Lung microvascular endothelial cell (primary cell): Measurements from ENCODE around the gene UGT1A5. TPM values are rescaled to one million over a fixed set of nuclear protein-coding genes. Genes with fewer than 3 reads are reported as not detected.

Experiments used
- DNase-seq, 2 donors: peaks; one replicate each; pipeline versions ENCODE4 v3.0.0 to v3.0.0-alpha.2; 2010; ENCODE audit warnings: low read depth in 2 of 2
- total RNA-seq: library from RNA; depleted of rRNA; stranded (reverse); fragments of >200 nt; gene quantifications from 2 replicates; pipeline ENCODE4 v1.2.1, GENCODE V29; 2014

UGT1A5 gene
- total RNA-seq, 1 donor from 2014 or later, result not detected

DNA sequence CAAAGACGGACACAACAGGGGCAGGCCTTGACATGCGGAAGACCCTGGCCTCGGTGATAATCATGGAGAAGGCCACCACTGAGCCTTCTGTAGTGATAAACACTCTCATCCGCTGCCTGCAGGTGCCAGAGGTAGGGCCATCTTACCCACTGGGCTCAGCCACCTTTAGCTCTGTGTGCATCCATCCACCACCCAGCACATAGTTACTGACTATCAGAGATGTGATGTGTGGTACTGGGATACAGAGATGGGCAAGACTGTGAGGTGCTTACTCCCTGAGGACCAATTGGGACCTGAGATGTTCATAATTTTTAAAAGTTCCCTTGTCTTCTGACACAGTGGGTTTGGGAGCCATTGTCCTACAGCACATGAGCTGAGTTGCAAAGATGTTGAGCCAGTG lies 67.0 kb downstream of the UGT1A5 start:
- DNase-seq, result no peak

DNA sequence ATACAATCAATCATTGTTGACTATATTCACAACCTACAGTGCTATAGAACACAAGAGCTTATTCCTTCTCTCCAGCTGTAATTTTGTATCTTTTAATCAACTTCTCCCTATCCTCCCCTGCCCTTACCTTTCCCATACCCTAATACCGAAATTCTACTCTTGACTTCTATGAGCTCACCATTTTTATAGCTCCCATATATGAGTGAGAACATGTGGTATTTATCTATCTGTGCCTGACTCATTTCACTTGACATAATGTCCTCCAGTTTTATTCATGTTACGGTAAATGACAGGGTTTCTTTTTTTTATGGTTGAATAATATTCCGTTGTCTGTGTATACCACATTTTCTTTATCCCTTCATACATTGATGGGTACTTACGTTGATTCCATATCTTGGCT lies 68.1 kb downstream of the UGT1A5 start:
- no peak for DNase-seq

DNA sequence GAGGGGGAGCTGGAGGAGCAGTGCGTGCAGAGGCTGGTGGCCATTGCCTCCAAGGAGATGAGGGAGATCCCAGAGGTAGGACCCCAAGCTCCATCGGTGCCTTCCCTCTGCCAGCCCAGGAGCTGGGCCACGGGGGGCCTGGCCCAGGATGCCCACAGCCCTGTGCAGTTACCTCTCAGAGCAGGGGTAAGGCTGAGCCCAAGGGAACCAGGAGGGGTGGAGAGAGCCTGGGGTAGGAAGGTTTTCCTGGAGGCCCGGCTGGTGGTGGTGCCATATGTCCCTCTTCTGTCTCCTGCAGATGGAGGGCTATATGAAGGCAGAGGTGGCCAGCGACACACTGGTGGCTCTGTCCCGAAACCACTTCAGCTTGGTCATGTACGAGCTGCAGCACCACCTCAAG lies 76.8 kb downstream of the UGT1A5 start:
- DNase-seq, result no peak

DNA sequence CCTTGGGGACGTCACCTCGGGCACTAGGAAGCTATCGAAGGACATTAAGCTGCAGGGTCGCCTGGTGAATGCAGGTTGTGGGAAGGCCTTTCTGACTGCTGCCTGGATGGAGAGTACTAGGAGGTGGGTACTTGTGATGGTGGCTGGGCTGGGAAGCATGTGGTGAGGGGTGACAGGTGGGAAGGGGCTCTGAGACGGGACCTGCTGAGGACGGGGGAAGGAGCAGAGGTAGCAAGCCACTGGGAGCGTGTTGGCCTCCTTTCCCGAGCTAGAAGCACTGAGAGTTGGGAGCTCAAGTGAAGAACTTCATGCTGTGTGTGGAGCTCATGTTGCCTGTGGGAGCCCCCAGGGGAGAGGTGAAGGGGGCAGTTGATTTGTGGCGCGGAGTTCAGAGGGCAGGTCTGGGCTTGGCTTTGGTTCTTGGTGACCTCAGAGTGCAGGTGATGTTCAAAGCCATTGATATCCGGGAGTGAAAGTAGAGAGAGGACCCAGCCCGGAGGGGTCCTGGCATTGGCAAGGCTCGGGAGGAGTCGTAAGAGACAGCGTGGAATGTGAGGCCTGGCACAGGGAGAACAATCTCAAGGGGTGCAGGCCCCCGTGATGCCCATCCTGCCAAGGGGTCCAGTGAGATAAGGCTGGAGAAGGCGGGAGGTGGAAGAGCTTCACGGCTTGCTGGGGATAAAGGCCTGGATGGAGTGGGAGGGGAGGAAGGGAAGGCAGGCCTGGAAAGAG lies 78.6 kb downstream of the UGT1A5 start:
- no peak for DNase-seq

DNA sequence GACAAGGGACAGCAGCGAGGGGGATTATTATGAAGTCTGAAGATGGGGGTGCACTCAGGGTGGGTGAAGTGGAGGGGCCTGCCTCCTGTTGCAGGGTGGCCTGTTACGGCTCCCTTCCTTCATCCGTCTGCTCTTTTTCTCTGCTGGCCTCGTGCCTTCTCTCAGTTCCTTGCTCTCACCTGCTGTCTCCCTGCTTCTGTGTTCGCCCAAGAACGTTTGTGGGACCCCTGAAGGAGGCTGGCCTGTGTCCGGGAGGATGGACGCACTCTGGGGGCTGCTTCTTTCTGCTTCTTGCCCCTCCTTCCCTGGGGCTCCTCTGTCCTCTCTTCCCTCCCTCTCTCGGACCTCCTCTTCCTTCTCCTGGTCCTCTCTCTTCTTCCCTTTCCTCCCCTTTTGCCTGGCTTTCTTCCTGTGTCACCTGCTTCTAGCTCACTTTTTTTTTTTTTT lies 79.2 kb downstream of the UGT1A5 start:
- DNase-seq, result no peak

DNA sequence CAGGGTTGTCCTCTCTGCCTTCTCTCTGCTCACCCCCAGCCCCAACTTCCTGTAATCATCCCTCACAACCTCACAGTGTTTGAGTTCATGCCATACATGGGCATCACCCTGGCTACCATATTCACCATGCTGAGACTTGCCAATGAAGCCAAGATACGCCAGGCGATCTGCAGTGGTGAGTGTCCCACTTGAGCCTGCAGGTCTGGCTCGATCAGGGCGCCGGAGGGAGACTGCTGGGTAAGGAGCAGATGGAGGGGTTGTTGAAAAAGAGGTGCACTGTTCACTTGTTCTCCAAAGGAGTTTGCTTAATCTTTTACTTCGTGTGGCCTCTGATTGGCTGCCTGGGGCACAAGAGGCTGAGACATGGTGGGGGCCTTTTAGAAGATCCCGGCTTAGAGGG lies 80.0 kb downstream of the UGT1A5 start:
- DNase-seq, result no peak

DNA sequence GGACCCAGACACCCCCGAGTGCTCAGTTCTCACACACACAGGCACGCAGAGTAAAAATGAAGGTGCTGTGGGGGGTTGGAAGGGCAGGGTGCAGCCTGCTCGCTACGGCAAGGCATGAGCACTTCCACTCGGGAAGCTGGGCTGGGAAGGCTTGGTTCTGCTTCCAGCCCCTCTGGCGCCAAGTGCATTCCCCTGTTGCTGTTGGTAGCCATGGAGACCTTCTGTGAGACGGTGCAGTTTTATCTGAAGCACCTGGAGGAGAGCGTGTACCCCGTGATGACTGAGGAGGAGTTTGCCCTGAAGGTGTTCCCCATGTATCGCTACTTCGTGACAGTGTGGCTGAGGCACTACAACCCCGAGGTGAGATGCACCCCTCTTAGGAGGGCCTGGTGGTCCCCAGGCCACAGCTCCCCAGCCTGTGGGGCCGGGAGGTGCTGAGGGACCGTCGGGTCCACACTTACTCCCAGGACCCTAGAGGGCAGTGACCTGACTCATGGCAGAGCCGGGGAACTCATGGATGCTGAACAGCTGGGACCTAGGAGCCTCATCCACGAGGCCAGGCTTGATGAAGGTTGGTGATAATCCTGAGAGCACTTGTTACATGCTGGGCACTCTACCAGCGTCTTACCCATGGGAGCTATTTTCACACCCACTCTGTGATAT lies 80.9 kb downstream of the UGT1A5 start:
- DNase-seq, result no peak

DNA sequence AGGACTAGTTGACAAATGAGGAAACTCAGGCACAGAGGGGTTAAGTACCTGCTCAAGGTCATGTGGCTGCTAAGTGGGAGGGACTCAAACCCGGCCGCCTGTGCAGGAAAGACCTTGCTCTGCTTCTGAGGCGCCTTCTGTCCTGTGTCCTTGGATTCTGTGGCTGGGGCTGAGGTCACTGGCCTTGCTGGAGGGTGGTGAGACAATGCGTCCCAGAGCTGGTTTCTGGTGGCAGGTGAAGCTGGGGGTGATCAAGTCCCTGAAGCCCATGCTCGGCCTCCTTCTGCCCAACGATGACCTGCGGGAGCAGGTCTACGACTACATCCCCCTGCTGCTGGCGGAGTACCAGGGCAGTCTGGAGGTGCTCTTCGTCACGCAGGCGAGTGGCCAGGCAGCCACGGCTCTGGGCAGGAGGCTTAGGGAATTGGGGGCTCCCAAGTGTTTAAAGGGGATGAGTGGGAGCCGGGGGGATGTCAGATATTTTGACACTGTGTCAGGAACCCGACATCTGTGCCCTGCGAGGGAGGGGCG lies 81.5 kb downstream of the UGT1A5 start:
- no peak for DNase-seq

DNA sequence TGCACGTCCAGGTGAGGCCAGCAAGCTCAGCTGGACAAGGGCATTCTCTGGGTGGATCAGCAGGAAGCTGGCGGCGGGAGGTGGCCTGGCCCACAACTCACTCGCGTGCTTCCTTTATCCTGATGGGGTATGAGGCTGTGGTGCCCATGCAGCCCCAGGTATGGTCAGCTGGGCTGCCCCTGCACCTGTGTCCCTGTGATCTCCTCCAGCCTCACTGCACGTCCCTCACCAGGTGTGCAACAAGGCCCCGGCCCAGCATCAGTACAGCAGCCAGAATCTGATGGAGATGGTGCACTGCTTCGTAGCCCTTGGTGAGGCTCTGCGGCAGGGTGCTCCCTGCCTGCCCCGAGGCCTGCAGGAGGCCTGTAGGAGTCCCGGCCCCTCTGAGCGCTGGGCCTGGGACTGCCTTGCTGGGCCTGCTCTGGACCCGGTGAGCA lies 83.0 kb downstream of the UGT1A5 start:
- DNase-seq, result no peak

DNA sequence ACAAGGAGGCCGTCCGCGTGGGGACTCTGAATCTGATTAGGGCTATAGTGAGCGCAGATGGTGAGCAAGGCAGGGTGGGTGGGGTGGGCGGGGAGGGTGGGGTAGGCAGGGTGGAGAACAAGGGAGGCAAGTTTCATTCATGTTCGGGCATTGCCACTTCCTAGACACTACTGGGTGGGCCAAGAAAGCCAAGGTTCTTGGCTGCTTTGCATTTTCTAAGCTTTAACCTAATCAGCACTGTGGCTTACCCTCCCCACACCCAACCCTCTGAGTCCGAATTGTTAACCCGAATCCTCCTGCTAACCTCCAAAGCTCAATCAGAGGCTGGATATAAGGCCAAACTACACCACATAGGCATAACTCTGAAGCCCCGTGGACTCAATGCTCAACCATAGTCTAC lies 83.5 kb downstream of the UGT1A5 start:
- DNase-seq, result no peak

DNA sequence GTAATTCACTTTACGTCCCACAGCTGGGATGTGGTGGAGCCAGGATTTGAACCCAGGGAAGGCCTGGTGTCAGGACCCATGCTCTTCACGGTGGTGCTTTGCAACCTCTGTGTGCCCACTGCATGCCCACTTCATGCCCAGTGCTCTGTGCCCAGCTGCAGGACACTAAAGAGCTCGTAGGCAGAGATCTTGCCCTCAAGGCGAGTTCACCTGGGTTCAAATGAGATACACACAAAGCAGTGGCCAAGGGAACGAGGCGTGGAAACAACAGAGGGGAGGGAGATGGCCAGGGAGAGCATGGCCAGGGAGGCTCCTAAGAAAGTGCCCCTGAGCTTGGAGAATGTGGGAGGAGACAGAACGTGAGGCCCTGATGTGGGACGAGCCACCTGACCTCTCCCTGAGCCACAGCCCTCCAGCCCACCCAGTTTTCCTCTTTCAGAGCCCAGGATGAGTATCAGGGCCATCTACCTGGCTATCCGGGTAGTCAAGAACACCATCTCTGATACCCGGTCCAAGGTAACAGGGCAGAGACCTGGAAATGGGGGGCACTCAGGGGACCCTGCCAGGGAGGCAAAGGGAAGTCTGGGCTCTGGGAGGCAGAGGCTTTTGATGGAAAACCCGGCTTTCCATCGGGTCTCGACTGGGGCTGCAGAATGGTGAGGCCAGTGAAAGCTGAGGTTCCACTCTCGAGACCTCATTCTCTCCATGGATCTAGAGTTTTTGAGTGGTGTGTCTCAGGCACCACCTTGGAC lies 85.8 kb downstream of the UGT1A5 start:
- no peak for DNase-seq

DNA sequence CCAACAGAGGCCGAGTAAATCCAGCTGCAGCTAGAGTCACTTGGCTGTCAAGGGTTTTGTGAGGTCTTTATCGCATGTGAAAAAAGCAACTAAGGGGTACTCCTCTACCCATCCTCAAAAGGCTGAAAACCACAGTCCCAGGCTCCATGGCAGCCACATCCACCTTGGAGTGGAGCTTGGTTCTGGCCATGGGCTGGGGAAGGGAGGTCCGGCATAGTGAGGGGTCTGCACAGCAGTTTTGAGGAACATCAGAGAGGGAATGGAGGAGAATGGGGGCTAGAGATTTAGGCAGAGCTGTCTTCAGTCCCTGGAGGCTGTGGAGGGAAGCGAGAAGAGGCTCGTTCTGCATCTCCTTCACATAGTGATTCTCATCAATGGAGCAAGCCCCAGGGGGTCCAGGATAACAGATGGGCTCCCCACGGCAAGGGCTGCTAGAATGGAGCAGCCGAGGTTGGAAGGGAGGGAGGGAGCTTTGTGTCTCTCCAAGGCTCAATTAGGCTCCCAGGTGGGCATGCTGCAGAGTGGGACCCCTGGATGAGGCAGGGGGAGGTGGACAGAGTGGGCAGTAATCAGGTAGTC lies 86.5 kb downstream of the UGT1A5 start:
- DNase-seq, result no peak

DNA sequence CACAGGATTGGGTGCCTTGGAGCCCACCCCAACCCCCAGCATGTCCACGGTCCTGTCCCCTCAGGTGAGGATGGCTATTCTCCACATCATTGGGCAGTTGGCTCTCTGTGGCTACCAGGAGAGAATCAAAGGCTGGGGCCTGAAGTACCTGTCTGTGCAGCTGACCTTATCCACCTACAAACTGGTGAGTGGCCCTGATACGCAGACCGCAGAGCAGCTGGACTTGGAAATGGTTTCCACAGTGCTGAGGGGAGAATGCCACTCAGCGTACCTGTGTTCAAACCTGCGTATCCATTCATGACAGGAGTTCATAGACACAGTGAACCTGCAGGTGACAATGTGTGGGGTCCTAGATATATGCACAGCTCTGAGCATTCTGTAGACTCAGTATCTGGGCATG lies 87.0 kb downstream of the UGT1A5 start:
- no peak for DNase-seq

DNA sequence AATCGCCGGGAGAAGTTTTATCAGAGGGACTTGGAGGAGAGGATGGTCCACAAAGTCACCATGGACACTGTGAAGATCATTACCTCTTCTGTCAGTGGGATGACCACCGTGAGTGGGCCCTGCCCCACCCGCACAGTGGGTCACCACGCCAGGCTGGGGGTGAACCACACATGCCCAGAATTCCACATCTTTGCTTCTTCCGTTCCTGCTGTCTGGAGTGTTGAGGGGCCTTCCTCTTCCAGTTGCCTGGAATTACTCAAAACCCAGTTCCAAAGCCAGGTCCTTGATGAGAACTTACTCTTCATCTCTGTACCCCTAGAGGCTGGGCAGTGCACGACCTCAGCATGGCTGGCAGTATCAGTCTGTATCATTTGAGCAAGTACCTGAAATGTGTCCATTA lies 87.5 kb downstream of the UGT1A5 start:
- no peak for DNase-seq

DNA sequence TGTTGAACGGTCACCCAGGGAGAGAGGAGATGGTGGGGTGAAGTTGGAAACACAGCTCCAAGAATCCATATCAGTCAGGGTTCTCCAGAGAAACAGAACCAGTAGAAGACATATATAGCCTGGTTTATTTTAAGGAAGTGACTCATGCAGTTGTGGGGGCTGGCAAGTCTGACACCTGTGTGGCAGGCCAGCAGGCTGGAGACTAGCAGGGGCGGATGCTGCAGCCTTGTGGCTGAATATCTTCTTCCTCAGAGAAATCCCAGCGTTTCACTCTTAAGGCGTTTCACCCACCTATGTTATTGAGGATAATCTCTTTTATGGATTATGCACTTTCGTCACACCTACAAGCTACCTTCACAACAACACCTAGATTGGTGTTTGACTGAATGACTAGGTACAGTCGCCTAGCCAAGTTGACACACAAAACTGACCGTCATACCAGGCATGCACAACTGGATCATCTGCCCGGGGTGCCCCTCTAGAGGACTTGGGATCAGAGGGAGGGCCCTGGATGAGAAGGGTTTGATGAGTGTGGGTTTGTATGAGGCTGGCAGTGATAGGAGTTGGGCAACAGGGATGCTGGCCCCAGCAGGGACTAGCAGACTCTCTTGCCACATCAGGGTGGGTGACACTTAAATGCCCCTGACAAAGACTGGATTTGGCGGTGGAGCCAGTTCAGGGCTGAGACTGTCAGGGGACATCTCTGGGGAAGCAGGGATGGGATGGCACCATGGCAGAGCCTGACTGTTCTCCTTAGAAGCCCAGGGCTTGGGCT lies 88.8 kb downstream of the UGT1A5 start:
- no peak for DNase-seq

DNA sequence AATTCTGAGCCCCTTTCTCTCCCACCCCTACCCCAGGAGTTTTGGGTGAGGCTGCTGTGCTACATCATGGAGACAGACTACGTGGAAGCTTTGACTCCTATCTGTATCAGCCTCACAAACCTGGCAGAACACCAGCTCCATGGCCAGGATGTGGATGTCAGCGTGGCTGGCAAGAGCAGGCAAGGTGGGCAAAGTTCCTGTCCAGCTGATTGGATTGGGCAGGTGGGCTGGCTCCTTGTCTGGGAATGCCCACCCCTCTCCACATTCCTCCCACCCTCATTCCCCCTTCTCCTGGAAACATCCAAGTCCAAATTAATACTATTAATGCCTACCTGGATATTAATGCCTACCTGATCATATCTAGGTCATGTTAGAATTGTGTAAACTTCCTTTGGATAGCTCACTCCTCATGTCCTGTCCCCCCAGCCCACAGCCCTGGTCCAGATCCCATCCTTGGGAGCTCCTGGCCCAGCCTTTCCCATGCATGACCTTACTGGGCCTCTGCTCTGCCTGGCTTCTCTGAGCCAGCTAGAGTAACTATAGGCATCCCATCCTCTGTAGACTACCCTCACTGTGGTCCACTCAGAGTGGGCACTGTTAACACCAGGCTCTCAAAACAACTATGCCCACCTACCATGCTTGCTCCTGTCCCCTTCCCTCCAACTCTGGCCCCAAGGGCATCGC lies 89.6 kb downstream of the UGT1A5 start:
- DNase-seq, result no peak

DNA sequence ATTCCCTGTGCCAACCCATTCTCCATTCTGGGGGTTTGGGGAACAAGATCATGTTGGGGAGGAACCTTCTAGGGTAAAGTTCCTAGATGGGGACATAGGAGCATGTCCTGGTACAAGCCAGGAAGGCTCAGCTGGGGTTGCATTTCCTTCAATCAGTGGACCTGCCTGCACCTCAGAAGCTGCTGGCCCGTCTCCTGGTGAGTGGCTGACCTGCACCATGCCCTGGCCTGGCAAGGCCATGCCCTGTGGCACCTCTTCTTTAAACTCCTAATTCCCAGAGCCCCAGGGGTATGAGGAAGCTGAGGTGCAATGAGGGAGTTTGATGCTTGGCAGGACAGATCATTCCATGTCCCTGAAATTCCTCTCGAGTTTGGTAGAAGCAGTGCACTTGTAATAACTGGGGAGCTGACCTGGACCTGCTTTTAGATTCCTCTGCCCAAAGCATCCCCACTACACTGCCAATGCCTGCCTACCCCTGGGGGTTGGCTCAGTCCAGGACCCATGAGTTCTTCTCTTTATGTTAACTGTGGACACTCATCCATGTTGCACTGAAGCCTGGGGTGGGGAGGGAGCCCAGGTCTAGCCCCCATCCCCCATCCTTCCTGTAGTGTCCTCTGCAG lies 90.7 kb downstream of the UGT1A5 start:
- no peak for DNase-seq

DNA sequence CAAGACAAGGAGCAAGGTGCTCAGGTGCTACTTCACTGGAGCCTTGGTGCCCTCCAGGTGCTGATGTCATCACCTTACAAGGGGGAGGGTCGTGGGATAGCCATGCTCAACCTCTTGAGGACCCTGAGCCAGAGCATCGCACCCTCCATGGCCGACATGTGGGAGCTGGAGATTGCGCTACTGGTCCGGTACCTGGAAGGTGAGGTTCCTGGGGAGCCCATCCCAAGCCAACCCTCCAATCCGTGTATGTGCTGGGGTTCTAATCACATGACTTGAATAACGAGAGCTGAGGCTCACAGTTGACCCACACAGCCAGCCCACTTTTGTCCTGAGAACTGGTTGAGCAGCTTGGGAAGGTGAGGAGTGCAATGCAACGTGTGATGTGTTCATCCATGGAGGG lies 91.3 kb downstream of the UGT1A5 start:
- DNase-seq, result no peak

DNA sequence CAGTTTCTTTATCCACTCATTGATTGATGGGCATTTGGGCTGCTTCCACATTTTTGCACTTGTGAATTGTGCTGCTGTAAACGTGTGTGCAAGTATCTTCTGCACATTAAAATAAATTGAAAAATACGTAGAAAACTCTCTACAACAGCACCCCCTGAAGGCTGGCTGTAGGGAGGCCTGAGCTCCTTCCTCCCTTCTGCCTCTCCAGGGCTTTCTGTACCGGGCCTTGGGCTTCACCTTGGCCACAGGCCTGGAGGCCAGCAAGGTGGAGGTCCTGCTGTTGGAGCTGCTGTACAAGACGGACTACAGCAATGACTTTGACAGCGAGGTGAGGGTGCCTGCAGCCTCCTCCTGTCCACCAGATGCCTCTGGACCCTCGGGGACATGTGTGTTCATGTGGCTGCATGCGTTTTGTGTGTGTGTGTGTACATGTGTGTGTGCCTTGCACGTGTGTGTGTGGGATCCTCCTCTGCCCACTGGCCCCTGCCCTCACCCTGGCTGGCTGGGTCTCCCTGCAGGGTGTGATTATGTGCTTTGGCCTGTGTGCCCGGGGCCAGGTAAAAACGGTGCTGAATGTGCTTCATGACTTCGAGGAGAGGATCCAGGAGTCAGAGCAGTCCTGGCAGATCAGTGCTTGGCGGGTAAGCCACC lies 94.6 kb downstream of the UGT1A5 start:
- DNase-seq, result no peak
